Heart left ventricle (tissue), 16 donors: ENCODE measurements around the gene STX12. TPM values are rescaled to one million over a fixed set of nuclear protein-coding genes. Genes with fewer than 3 reads are reported as not detected.

Experiments
- ATAC-seq, 4 donors: fragments of 200-7000 bp; cut with Tn5 transposase; one replicate each; pipeline ENCODE4 v1.9.1; 2020 to 2022; ENCODE audit warnings: moderate library complexity in 4 of 4, mild to moderate bottlenecking in 3 of 4, moderate number of reproducible peaks in 1 of 4
- DNase-seq, 5 donors: peaks; one replicate each; pipeline ENCODE4 v3.0.0-alpha.2; 2020
- H3K27ac ChIP-seq, 12 donors: fragments of 200-600 bp; sonication (generic) in 4 of 12; one replicate each; pipeline versions ENCODE4 v1.5.0 to v1.8.0; 2016 to 2022; ENCODE audit warnings: mild to moderate bottlenecking in 2 of 12
- H3K27me3 ChIP-seq, 9 donors: fragments of 200-600 bp; sonication (generic) in 2 of 9; one replicate each; pipeline versions ENCODE4 v1.5.1 to v1.8.0; 2016 to 2022; ENCODE audit warnings: mild to moderate bottlenecking in 3 of 9
- H3K36me3 ChIP-seq, 9 donors: fragments of 200-600 bp; sonication (generic) in 2 of 9; one replicate each; pipeline versions ENCODE4 v1.5.0 to v1.8.0; 2018 to 2022; ENCODE audit warnings: mild to moderate bottlenecking in 2 of 9
- H3K4me1 ChIP-seq, 12 donors: fragments of 200-600 bp; sonication (generic) in 4 of 12; one replicate each; pipeline versions ENCODE4 v1.5.0 to v1.8.0; 2016 to 2022; ENCODE audit warnings: mild to moderate bottlenecking in 3 of 12
- H3K4me3 ChIP-seq, 12 donors: fragments of 200-600 bp; sonication (generic) in 4 of 12; one replicate each; pipeline versions ENCODE4 v1.5.0 to v1.8.0; 2017 to 2022; ENCODE audit warnings: mild to moderate bottlenecking in 9 of 12, moderate library complexity in 4 of 12
- H3K9me3 ChIP-seq, 12 donors: fragments of 200-600 bp; sonication (generic) in 4 of 12; one replicate each; pipeline versions ENCODE4 v1.5.0 to v1.8.0; 2016 to 2022; ENCODE audit warnings: mild to moderate bottlenecking in 1 of 12
- CTCF ChIP-seq, 12 donors: fragments of 200-600 bp; sonication (generic) in 4 of 12; IDR thresholded peaks; one replicate each; pipeline versions ENCODE4 v1.5.0 to v1.8.0; 2018 to 2022; ENCODE audit warnings: antibody characterized with exemption in 12 of 12, mild to moderate bottlenecking in 5 of 12
- POLR2A ChIP-seq, 2 donors: fragments of 450-650 bp; IDR thresholded peaks; one replicate each; pipeline ENCODE4 v1.6.1; 2017; ENCODE audit warnings: antibody characterized with exemption in 2 of 2, mild to moderate bottlenecking in 2 of 2, moderate library complexity in 2 of 2
- WGBS, 4 donors: extraction: QIAGEN DNeasy Blood & Tissue Kit in 2 of 4; methylation state at CpG; one replicate each; pipeline versions ENCODE4 v1.1.5 to v1.1.7; 2013 to 2018; 5-methylcytosine and 5-hydroxymethylcytosine counted together
- intact Hi-C, 10 donors: fragments of 100-400 bp; cut with DNase I; formaldehyde crosslinking; loops; one replicate each; pipeline versions ENCODE4 v1.11.1 to v1.14.2; 2022
- polyA plus RNA-seq, 2 donors: library from polyadenylated mRNA; stranded (reverse); fragments of 200-250 nt; gene quantifications; one replicate each; pipeline ENCODE4 v1.2.3, GENCODE V29; 2013
- total RNA-seq, 9 donors: library from RNA; depleted of rRNA in 2 of 9; stranded (reverse); fragments of >200 nt in 2 of 9; fragmentation: NEBNext Ultra II Directional in 3 of 9; extraction: Animal tissue kit (Norgen Biotek cat#: 25700) in 3 of 9; gene quantifications; one replicate each; pipeline versions ENCODE4 v1.1.0 to v1.2.4, GENCODE V29; 2016 to 2023
- donor health status: ischemic (EF 13 %, LVEDD 7.1; RV severe dilation, severe dysfunction).
- donor health status: healthy with polysubstance abuse.
- donor health status: DM: no; HTN: yes; CAD: no.
- donor health status: DM: no; HTN: no; CAD: no.
- donor health status: ischemic (EF 25% LVEDD 6.9; RV normal size, moderate dysfunction).
- donor health status: ischemic (EF 25% LVEDD 5.7; RV mildly dilated, moderate dysfunction).
- donor health status: healthy.
- donor health status: DM: yes; HTN: yes; CAD: no.
- donor health status: ischemic (EF 35%, LVEDD 5.7; RV mildly dilated, moderate dysfunction).
- donor health status: nonischemic (EF 11% LVEDD 7.7; RV severe dilation, severe dysfunction).
- donor health status: DM: yes; HTN: yes; CAD: no.
- donor health status: PGD.
- donor health status: ischemic (EF 29% LVEDD 5.4; RV normal size, mild dysfunction).
- donor health status: nonischemic (EF 23%, LVEDD 6.1; RV moderate dilation, normal function).

The STX12 gene
- total and polyA plus RNA-seq, 11 donors = 10.7 to 46.8 (median 26.5) TPM

DNA sequence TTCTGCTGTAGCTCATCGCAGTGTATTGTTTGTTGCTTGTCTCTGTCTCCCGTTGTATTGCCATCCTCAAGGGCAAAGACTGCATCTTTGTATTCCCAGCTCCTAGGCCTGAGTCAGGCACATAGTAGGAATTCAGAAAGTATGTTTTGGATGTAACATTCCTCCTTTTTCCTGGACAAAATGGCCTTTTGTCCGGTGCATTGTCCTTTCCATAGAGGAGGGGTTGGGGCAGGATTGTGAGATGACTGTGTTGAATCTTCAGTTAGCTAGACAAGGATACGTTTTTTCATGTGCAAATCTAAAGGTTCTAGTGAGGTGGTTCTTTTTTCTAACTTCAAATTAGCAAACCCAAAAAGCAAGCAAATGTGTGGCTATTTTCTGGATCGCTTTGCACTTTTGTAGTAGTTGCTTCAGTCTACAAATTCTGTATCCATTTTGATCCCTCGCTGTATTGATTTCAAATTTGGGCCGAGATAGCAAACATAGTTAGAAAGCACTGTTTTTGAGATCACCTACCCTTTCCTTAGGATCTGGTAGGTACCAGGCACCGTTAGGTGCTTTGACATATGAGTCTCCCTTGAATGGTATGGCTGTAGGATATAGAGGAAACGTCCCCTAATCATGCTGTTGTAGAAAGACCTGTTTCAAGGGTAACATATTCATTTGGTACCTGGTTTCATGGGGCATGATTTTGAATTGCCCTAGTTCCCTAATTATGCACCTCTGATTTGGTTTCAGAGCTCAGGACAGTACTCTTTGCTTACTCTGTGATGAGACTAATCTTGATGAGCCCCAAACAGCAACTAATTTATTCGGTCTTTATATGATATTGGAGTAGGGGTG lies 58.8 kb downstream of the STX12 start:
- H3K4me1 ChIP-seq = peaks cover 8 to 34% (median 19%) of the 10 kb centered on the region in 12 donors
- 46 to 56% (median 47%) methylated on average over 10 of the region's 10 CpGs for WGBS, 4 donors
- H3K36me3 ChIP-seq = peaks cover 0 to 43% (median 28%) of the 10 kb centered on the region in 9 donors
- intact Hi-C loops = loop anchor here in 2 of 10 donors (2.0 to 5.0 kb wide), 2 partner anchors 59 to 107 kb away; partner anchors contain the start of genes FAM76A (in 1 of the 2) and STX12 (in 1 of the 2)
- no peaks in the 10 kb centered on the region for H3K27me3 ChIP-seq
- DNase-seq (no peak), ATAC-seq (no peak)
- H3K27ac ChIP-seq = peak overlapping the region in 4 of 12 donors; percentile 78 to 92 (median 91)
- TF ChIP-seq POLR2A (IDR thresholded peaks at IDR 0.05) (no peak), CTCF (IDR thresholded peaks at IDR 0.05) (no peak)
- no peaks in the 10 kb centered on the region for H3K9me3 ChIP-seq
- H3K4me3 ChIP-seq = peak overlapping the region; percentile 66 to 99 (median 92)

- Histone ChIP-seq H3K4me1 (peaks cover 8 to 34% (median 19%) of the 10 kb centered on the region in 12 donors), H3K9me3 (no peaks in the 10 kb centered on the region), H3K4me3 (no peak overlapping the region), H3K27me3 (no peaks in the 10 kb centered on the region), H3K36me3 (peaks cover 0 to 45% (median 30%) of the 10 kb centered on the region in 9 donors), H3K27ac (peak overlapping the region in 1 of 12 donors; percentile 7)
- intact Hi-C loops = loop anchor here in 1 of 10 donors (5.0 kb wide), 1 partner anchor 60 kb away; the partner anchor contains the start of gene STX12
- WGBS, 4 donors = 83 to 91% (median 84%) methylated on average over 2 of the region's 2 CpGs
- TF ChIP-seq POLR2A (IDR thresholded peaks at IDR 0.05) (no peak), CTCF (IDR thresholded peaks at IDR 0.05) (no peak)
- ATAC-seq (no peak), DNase-seq (no peak)
Measured at GRCh38 chr1:27832762-27833161, 59.7 kb downstream of the STX12 start.

- DNase-seq = no peak
- Histone ChIP-seq H3K27ac (no peak overlapping the region), H3K4me1 (peaks cover 8 to 34% (median 19%) of the 10 kb centered on the region in 12 donors), H3K9me3 (no peaks in the 10 kb centered on the region), H3K27me3 (no peaks in the 10 kb centered on the region), H3K36me3 (peaks cover 0 to 45% (median 30%) of the 10 kb centered on the region in 9 donors), H3K4me3 (no peak overlapping the region)
- WGBS, 4 donors = 87 to 92% (median 91%) methylated on average over 3 of the region's 3 CpGs
- ATAC-seq = no peak
- TF ChIP-seq CTCF (IDR thresholded peaks at IDR 0.05) (no peak), POLR2A (IDR thresholded peaks at IDR 0.05) (no peak)
- intact Hi-C loops = loop anchor here in 1 of 10 donors (5.0 kb wide), 1 partner anchor 61 kb away; the partner anchor contains the start of gene STX12
Measured at GRCh38 chr1:27833470-27833869, 60.5 kb downstream of the STX12 start.

GRCh38 chr1:27835046-27835445 lies 62.0 kb downstream of the STX12 start:
- Histone ChIP-seq H3K4me3 (no peak overlapping the region), H3K9me3 (no peaks in the 10 kb centered on the region), H3K36me3 (peaks cover 0 to 60% (median 46%) of the 10 kb centered on the region in 9 donors), H3K27me3 (no peaks in the 10 kb centered on the region), H3K27ac (no peak overlapping the region), H3K4me1 (peaks cover 8 to 30% (median 17%) of the 10 kb centered on the region in 12 donors)
- no peak for TF ChIP-seq POLR2A (IDR thresholded peaks at IDR 0.05)
- no peak for TF ChIP-seq CTCF (IDR thresholded peaks at IDR 0.05)
- ATAC-seq (no peak), DNase-seq (no peak)
- intact Hi-C loops = no loop called here
